ENCODE data around the gene LMNTD2.

LMNTD2 gene

DNA sequence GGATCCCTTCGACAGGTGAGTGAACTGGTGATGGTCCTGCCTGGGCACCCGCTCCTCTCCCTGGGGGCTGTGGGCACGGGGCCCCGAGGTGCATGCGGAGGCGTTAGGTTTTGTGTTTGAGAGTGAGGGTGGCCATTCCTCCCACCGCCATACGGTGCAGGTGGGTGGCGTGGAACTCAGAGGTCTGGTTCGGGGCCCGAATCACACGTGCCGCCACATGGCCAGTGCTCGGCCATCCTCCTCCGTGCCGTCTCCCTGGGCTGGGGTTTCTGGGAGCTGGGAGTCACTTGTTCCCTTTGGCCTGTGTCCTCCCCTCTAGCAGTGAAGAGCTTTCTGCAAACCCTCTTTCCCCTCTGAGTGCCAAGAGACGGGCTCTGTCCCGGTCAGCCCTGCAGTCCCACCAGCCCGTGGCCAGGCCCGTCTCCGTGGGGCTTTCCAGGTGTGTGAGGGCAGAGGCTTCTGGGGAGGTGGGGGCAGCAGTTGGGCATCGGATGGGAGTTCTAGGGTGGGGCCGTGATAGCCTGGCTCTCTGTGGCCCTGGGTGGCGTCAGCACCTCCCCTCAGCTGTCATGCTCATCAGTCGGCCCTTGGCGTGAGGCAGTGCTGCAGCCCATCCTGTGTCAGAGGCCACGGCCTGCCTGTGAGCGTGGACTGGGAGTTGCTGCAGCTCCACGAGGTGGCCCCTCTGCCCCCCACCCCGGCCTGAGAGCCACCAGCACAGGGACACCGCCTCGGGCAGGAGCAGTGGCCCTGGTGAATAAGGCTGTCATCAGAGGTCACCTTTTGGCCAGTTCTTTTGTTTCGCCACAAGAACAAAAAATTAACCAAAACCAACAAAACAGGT is 45.0 kb upstream of the LMNTD2 start:
- Histone ChIP-seq H3K27ac (no peak overlapping the region), H3K4me3 (no peak overlapping the region), H3K9ac (ENCODE audit: insufficient read length) (no peak overlapping the region), H3K36me3 (ENCODE audit: insufficient read depth, low read length) (peaks cover 84% of the 10 kb centered on the region), H3K9me3 (ENCODE audit: low read depth, low read length) (no peaks in the 10 kb centered on the region)
- TF ChIP-seq POLR2AphosphoS5 (IDR thresholded peaks at IDR 0.05; ENCODE audit: borderline replicate concordance, low read depth, low read length): no peak
- no peak for TF ChIP-seq EZH2 (IDR thresholded peaks at IDR 0.05)
- no peak for TF ChIP-seq FOXP2 (optimal IDR thresholded peaks at IDR 0.05; ENCODE audit: control extremely low read depth, extremely low read length, insufficient read depth)
- DNase-seq (ENCODE audit: low read depth, low spot score): no peak

GRCh38 chr11:603154-603553 is 42.6 kb upstream of the LMNTD2 start:
- no peak overlapping the region for H3K27ac ChIP-seq
- no peaks in the 10 kb centered on the region for H3K9me3 ChIP-seq (ENCODE audit: low read depth, low read length)
- peaks cover 78% of the 10 kb centered on the region for H3K36me3 ChIP-seq (ENCODE audit: insufficient read depth, low read length)
- no peak overlapping the region for H3K9ac ChIP-seq (ENCODE audit: insufficient read length)
- DNase-seq (ENCODE audit: low read depth, low spot score): no peak
- TF ChIP-seq EZH2 (IDR thresholded peaks at IDR 0.05) (no peak), POLR2AphosphoS5 (IDR thresholded peaks at IDR 0.05; ENCODE audit: borderline replicate concordance, low read depth, low read length) (no peak), FOXP2 (optimal IDR thresholded peaks at IDR 0.05; ENCODE audit: control extremely low read depth, extremely low read length, insufficient read depth) (no peak)
- H3K4me3 ChIP-seq: no peak overlapping the region

GRCh38 chr11:601573-602245 is 41.2 kb upstream of the LMNTD2 start:
- TF ChIP-seq EZH2 (IDR thresholded peaks at IDR 0.05): no peak
- no peak for TF ChIP-seq FOXP2 (optimal IDR thresholded peaks at IDR 0.05; ENCODE audit: control extremely low read depth, extremely low read length, insufficient read depth)
- no peak for TF ChIP-seq POLR2AphosphoS5 (IDR thresholded peaks at IDR 0.05; ENCODE audit: borderline replicate concordance, low read depth, low read length)
- peaks cover 74% of the 10 kb centered on the region for H3K36me3 ChIP-seq (ENCODE audit: insufficient read depth, low read length)
- no peak for DNase-seq (ENCODE audit: low read depth, low spot score)
- no peaks in the 10 kb centered on the region for H3K9me3 ChIP-seq (ENCODE audit: low read depth, low read length)
- no peak overlapping the region for H3K27ac ChIP-seq
- no peak overlapping the region for H3K4me3 ChIP-seq
- no peak overlapping the region for H3K9ac ChIP-seq (ENCODE audit: insufficient read length)

DNA sequence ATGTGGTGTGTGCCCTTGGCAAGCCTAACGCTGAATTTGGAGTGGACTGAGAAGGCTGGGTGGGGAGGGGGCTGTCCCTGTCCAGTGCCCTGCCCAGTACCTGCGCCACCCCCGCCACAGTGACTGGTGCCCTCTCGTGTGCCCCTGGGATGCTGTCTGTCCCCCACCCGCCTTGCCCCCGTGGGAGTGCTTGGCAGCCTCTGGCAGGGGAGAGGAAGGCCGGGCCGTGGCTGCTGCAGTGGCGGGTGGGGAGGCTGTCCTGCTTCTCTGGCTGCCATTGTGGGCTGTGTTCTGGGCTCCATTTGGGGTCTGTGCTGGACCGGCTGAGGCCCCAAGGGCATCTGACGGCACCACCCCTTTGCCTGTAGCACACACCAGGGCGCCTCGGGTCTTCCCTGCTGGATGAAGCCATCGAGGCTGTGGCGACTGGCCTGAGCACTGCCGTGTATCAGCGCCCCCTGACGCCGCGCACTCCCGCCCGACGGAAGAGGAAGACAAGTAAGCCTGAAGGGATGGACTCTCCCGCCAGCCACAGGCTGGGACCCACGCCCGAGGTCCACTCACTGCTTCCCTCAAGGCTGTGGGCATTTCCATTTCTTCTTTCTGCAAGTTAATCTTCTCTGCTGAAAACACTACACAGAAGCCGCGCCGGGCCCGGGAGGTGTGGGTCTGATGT is 37.6 kb upstream of the LMNTD2 start:
- H3K9me3 ChIP-seq (ENCODE audit: low read depth, low read length): no peaks in the 10 kb centered on the region
- no peak overlapping the region for H3K4me3 ChIP-seq
- no peak overlapping the region for H3K9ac ChIP-seq (ENCODE audit: insufficient read length)
- TF ChIP-seq POLR2AphosphoS5 (IDR thresholded peaks at IDR 0.05; ENCODE audit: borderline replicate concordance, low read depth, low read length) (no peak), FOXP2 (optimal IDR thresholded peaks at IDR 0.05; ENCODE audit: control extremely low read depth, extremely low read length, insufficient read depth) (no peak), EZH2 (IDR thresholded peaks at IDR 0.05) (no peak)
- no peak for DNase-seq (ENCODE audit: low read depth, low spot score)
- H3K27ac ChIP-seq: no peak overlapping the region
- H3K36me3 ChIP-seq (ENCODE audit: insufficient read depth, low read length): peaks cover 72% of the 10 kb centered on the region

GRCh38 chr11:597166-597725 is 36.7 kb upstream of the LMNTD2 start:
- no peak for TF ChIP-seq FOXP2 (optimal IDR thresholded peaks at IDR 0.05; ENCODE audit: control extremely low read depth, extremely low read length, insufficient read depth)
- TF ChIP-seq EZH2 (IDR thresholded peaks at IDR 0.05): no peak
- no peak for TF ChIP-seq POLR2AphosphoS5 (IDR thresholded peaks at IDR 0.05; ENCODE audit: borderline replicate concordance, low read depth, low read length)
- H3K36me3 ChIP-seq (ENCODE audit: insufficient read depth, low read length): peaks cover 76% of the 10 kb centered on the region
- no peak overlapping the region for H3K27ac ChIP-seq
- H3K9ac ChIP-seq (ENCODE audit: insufficient read length): no peak overlapping the region
- no peaks in the 10 kb centered on the region for H3K9me3 ChIP-seq (ENCODE audit: low read depth, low read length)
- no peak for DNase-seq (ENCODE audit: low read depth, low spot score)
- no peak overlapping the region for H3K4me3 ChIP-seq

- DNase-seq (ENCODE audit: low read depth, low spot score): no peak
- no peak overlapping the region for H3K4me3 ChIP-seq
- H3K9ac ChIP-seq (ENCODE audit: insufficient read length): no peak overlapping the region
- peaks cover 71% of the 10 kb centered on the region for H3K36me3 ChIP-seq (ENCODE audit: insufficient read depth, low read length)
- no peak overlapping the region for H3K27ac ChIP-seq
- H3K9me3 ChIP-seq (ENCODE audit: low read depth, low read length): no peaks in the 10 kb centered on the region
- TF ChIP-seq FOXP2 (optimal IDR thresholded peaks at IDR 0.05; ENCODE audit: control extremely low read depth, extremely low read length, insufficient read depth): no peak
- TF ChIP-seq EZH2 (IDR thresholded peaks at IDR 0.05): no peak
- TF ChIP-seq POLR2AphosphoS5 (IDR thresholded peaks at IDR 0.05; ENCODE audit: borderline replicate concordance, low read depth, low read length): no peak
Measured at GRCh38 chr11:596374-596773, 35.8 kb upstream of the LMNTD2 start.

DNA sequence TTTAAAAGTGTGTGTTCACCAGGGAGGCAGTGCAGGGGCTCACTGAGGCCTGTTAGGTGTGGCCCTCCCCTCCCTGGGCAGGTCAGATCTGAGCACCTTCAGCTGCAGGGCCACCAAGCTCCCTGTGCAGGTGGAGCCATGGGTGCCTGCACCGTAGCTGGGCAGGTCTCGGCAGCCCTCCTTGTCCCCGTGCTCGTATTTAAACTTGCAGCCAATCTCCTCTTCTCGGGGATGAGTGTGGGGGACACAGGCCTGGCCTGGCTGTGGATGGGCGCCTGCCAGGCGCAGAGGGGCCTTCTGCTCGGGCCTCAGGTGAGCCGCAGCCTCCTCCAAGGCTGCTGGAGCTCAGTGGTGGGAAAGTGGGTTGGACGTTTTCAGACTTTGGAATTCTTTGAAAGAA is 34.9 kb upstream of the LMNTD2 start:
- DNase-seq (ENCODE audit: low read depth, low spot score): no peak
- Histone ChIP-seq H3K27ac (no peak overlapping the region), H3K9ac (ENCODE audit: insufficient read length) (no peak overlapping the region), H3K36me3 (ENCODE audit: insufficient read depth, low read length) (peaks cover 76% of the 10 kb centered on the region), H3K9me3 (ENCODE audit: low read depth, low read length) (no peaks in the 10 kb centered on the region), H3K4me3 (no peak overlapping the region)
- TF ChIP-seq POLR2AphosphoS5 (IDR thresholded peaks at IDR 0.05; ENCODE audit: borderline replicate concordance, low read depth, low read length): no peak
- TF ChIP-seq EZH2 (IDR thresholded peaks at IDR 0.05): no peak
- TF ChIP-seq FOXP2 (optimal IDR thresholded peaks at IDR 0.05; ENCODE audit: control extremely low read depth, extremely low read length, insufficient read depth): no peak

- no peak for DNase-seq (ENCODE audit: low read depth, low spot score)
- Histone ChIP-seq H3K4me3 (no peak overlapping the region), H3K9me3 (ENCODE audit: low read depth, low read length) (no peaks in the 10 kb centered on the region), H3K9ac (ENCODE audit: insufficient read length) (no peak overlapping the region), H3K27ac (no peak overlapping the region), H3K36me3 (ENCODE audit: insufficient read depth, low read length) (peaks cover 81% of the 10 kb centered on the region)
- TF ChIP-seq POLR2AphosphoS5 (IDR thresholded peaks at IDR 0.05; ENCODE audit: borderline replicate concordance, low read depth, low read length) (no peak), EZH2 (IDR thresholded peaks at IDR 0.05) (no peak)
Measured at GRCh38 chr11:593347-593746, 32.8 kb upstream of the LMNTD2 start.
